ENCODE measurements around the gene RAET1L. TPM values are rescaled to one million over a fixed set of nuclear protein-coding genes. Genes with fewer than 3 reads are reported as not detected.
A peak's percentile ranks its signal among the peaks of the same experiment; 100 is the strongest.
"Not testable (repeated sequence)": the region's sequence is repeated elsewhere in the genome, so short reads cannot be mapped to it uniquely, and the experiment has no call there.

Gene RAET1L
- not detected for total RNA-seq

- peak in 1 of 2 donors; percentile 53 for DNase-seq (ENCODE audit: low spot score in 2 of 2)
- TF ChIP-seq CTCF (IDR thresholded peaks at IDR 0.05), result no peak
- TF ChIP-seq POLR2AphosphoS5 (IDR thresholded peaks at IDR 0.05), result no peak
- TF ChIP-seq POLR2A (IDR thresholded peaks at IDR 0.05), result no peak
- Histone ChIP-seq H3K27me3 (peaks cover 0 to 14% of the 10 kb centered on the region in 2 donors), H3K27ac (no peak within 1 kb of the TSS), H3K4me1 (peaks cover 3 to 7% of the 10 kb centered on the region in 2 donors), H3K9me3 (no peaks in the 10 kb centered on the region), H3K36me3 (no peaks in the 10 kb centered on the region), H3K4me3 (peak within 1 kb of the TSS; percentile 16 to 61 (median 33))
- intact Hi-C loops (cut with DNase I; ENCODE audit: low total_unique reads), result no loop called here
Observed at GRCh38 chr6:150025201-150025917, at the start of gene RAET1L. Gene RAET1L, minus strand, starts transcription at chr6:150025532. Its CDS starts 61 bp downstream, at chr6:150025471.

GRCh38 chr6:150075034-150075421, 49.7 kb upstream of the RAET1L start:
- intact Hi-C loops (cut with DNase I; ENCODE audit: low total_unique reads), result no loop called here
- H3K9me3 ChIP-seq, result no peaks in the 10 kb centered on the region
- H3K27me3 ChIP-seq, result no peaks in the 10 kb centered on the region
- no peaks in the 10 kb centered on the region for H3K4me1 ChIP-seq
- H3K27ac ChIP-seq, result no peak overlapping the region
- TF ChIP-seq POLR2AphosphoS5 (IDR thresholded peaks at IDR 0.05), result no peak
- no peak for TF ChIP-seq CTCF (IDR thresholded peaks at IDR 0.05)
- no peak for TF ChIP-seq POLR2A (IDR thresholded peaks at IDR 0.05)
- H3K4me3 ChIP-seq, result no peak overlapping the region
- no peak for DNase-seq (ENCODE audit: low spot score in 2 of 2)
- no peaks in the 10 kb centered on the region for H3K36me3 ChIP-seq

- H3K27me3 ChIP-seq; H3K9me3 ChIP-seq; H3K36me3 ChIP-seq; intact Hi-C loops (cut with DNase I; ENCODE audit: low total_unique reads); H3K27ac ChIP-seq; H3K4me3 ChIP-seq; DNase-seq (ENCODE audit: low spot score in 2 of 2); H3K4me1 ChIP-seq: not testable (repeated sequence)
Observed at GRCh38 chr6:150074396-150075033, 49.2 kb upstream of the RAET1L start.

- H3K9me3 ChIP-seq, result no peaks in the 10 kb centered on the region
- peak overlapping the region in 1 of 2 donors; percentile 65 for H3K27ac ChIP-seq
- no peak overlapping the region for H3K4me3 ChIP-seq
- peak; percentile 69 to 81 for DNase-seq (ENCODE audit: low spot score in 2 of 2)
- TF ChIP-seq POLR2A (IDR thresholded peaks at IDR 0.05) (no peak), POLR2AphosphoS5 (IDR thresholded peaks at IDR 0.05) (no peak)
- no peaks in the 10 kb centered on the region for H3K36me3 ChIP-seq
- intact Hi-C loops (cut with DNase I; ENCODE audit: low total_unique reads), result no loop called here
- no peaks in the 10 kb centered on the region for H3K4me1 ChIP-seq
- H3K27me3 ChIP-seq, result no peaks in the 10 kb centered on the region
Observed at GRCh38 chr6:150072201-150072600, 46.9 kb upstream of the RAET1L start.

GRCh38 chr6:150070236-150070818, 45.0 kb upstream of the RAET1L start:
- Histone ChIP-seq H3K27me3 (no peaks in the 10 kb centered on the region), H3K4me3 (no peak overlapping the region)
- intact Hi-C loops (cut with DNase I; ENCODE audit: low total_unique reads), result no loop called here

More at GRCh38 chr6:150070236-150070818, 45.0 kb upstream of the RAET1L start:
- no peaks in the 10 kb centered on the region for H3K9me3 ChIP-seq
- no peak overlapping the region for H3K27ac ChIP-seq
- no peak for DNase-seq (ENCODE audit: low spot score in 2 of 2)
- H3K36me3 ChIP-seq, result no peaks in the 10 kb centered on the region
- no peaks in the 10 kb centered on the region for H3K4me1 ChIP-seq
- no peak for TF ChIP-seq CTCF (IDR thresholded peaks at IDR 0.05)
- TF ChIP-seq POLR2AphosphoS5 (IDR thresholded peaks at IDR 0.05), result no peak
- no peak for TF ChIP-seq POLR2A (IDR thresholded peaks at IDR 0.05)

All from breast epithelium (tissue), 4 donors.